NCI-H345 treated with DMSO at 0.1 percent for 48 hours (cell line): ENCODE data around the gene PRELID1.
"Not testable (repeated sequence)": the region's sequence is repeated elsewhere in the genome, so short reads cannot be mapped to it uniquely, and the experiment has no call there.

ENCODE experiments used
- DNase-seq: peaks from one replicate; lab custom pipeline; 2025; ENCODE audit not compliant: unreplicated experiment; lab: John Stamatoyannopoulos, UW

The PRELID1 gene

GRCh38 chr5:177303121-177303924 lies at the start of gene PRELID1, which contains the start of gene RAB24:
TSS of gene PRELID1 (plus strand) at chr5:177303799. CDS start at chr5:177303986, 187 bp downstream.
TSS of gene RAB24 (minus strand) at chr5:177303719. CDS start at chr5:177303288, 431 bp downstream.
- peak; percentile 73 for DNase-seq

- DNase-seq, result no peak
These were observed 47.3 kb upstream of the PRELID1 start for GRCh38 chr5:177256296-177256695.

DNA sequence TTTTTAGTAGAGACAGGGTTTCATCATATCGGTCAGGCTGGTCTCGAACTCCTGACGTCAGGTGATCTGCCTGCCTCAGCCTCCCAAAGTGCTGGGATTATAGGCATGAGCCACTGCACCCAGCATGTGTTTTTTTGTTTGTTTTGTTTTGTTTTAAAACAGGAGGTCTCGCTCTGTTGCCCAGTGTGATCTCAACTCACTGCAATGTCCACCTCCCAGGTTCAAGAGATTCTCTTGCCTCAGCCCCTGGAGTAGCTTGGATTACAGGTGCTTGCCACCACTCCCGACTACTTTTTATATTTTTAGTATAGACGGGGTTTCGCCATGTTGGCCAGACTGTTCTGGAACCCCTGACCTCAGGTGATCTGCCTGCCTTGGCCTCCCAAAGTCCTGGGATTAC lies 44.9 kb upstream of the PRELID1 start:
- not testable (repeated sequence) for DNase-seq

GRCh38 chr5:177260961-177261360 lies 42.6 kb upstream of the PRELID1 start:
- no peak for DNase-seq

DNA sequence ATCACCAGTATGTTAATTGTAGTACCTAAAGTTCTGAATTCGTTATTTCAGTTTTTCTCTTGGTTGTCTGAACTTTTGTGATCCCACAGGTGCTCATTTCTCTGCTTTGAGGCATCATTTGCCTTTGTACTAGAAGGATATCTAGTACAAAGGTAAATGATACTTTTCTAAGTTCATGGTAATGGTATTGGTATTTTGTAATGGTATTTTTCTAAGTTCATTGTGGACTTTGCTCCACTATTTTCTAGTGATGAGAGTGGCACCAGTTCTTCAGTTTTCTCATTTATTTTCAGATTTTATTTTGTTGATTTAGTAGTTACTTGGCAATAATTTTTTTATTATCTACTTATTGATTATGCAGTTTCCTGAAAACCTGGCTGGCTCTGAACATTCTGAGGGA lies 42.1 kb upstream of the PRELID1 start:
- no peak for DNase-seq

DNA sequence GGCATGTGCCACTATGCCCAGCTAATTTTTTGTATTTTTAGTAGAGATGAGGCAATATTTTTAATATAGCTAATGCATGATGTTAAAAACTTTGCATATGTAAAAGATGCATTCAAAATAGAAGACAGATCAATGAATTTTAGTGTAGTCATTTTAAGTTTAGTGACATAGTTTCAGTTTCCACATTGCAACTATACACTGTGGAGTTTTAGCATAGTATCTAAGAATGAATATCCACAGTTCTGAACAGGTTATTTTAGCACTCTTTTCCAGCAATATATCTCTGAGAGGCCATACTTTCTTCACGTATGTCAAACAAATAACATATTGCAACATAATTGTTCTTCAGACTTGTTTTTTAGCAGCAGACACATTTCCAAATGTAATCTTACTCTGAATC lies 39.4 kb upstream of the PRELID1 start:
- DNase-seq, result no peak

- no peak for DNase-seq
These were observed 38.2 kb upstream of the PRELID1 start for GRCh38 chr5:177265395-177265794.

DNA sequence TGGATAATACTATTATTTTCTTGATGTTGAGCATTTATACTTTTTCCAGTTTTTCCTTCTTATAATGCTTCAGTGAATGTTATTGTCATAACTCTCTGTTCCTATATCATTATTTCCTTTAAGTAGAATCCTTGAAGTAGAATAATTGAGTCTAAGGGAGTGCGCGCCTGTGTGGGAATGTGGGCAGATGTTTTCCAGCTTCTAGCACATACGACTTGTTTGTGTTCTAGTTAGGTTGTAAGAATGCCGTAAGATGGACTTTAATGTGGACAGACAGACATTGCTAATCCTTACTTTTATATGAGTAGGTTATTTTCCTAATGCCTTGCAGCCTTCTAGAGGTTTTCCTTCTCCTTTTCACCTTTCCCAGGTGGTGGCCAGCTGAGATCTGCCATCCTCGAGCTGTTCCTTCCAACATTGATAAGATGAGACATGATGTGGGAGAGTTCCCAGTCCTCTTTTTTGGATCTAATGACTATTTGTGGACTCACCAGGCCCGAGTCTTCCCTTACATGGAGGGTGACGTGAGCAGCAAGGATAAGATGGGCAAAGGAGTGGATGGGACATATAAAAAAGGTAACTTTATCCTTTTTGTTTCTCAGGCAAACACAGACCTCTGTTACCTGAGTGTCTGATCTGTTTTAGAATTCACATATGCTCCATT lies 34.2 kb upstream of the PRELID1 start:
- DNase-seq, result no peak

DNA sequence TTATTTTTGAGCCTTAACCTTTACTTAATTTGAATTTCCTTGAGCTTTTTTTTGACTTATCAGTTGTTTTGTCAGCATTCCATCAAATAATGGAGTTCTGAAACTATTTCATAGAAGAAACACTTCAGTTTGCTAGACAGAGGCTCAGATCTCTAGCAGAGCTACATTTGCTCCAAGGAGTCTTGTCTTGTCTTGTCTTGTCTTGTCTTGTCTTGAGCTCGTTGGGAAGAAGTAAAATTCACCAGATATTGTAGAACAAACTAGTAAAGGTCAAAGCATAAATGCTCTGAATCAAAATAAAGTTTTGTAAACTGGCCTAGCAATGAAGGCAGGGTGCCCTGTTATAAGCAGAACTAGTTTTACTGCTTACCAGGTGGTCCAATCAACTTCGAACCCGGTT lies 33.6 kb upstream of the PRELID1 start:
- no peak for DNase-seq

DNA sequence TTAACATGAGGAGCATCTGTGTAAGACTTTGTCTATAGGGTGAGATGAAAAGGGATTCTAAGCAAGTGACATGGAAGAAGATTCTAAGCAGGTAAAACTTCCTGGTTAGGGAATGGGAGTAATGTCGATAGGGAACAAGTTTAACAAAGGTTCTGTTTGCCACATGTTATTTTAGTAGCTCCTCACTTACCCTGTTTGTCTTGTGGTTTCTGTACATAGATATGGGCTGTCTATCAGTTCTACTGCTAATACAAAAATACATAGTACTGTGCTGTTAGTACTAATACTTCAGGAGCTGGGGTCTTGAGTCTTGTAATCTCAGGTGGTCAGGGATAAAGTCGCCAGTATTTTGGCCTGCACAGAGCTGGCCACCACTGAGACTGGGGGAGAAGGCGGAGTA lies 32.9 kb upstream of the PRELID1 start:
- no peak for DNase-seq

DNA sequence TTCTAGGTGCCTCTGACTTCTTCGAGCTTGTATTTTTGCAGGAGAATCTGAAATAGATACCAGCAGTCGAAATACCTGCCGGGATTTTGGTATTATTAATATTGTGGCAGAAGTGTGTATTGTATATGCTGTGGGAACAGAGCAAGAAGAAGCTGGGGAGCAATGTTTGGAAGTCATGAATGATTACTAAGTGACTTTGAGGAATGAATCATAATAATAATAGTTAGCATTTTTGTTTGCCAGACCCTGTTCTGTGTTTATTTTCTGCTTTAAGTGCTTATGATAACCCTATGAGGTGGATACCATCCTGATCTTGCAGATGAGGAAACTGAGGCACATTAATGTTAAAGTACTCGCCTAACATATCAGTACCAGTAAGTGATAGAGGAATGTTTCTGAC lies 32.5 kb upstream of the PRELID1 start:
- DNase-seq, result no peak

GRCh38 chr5:177275883-177276282 lies 27.7 kb upstream of the PRELID1 start:
- no peak for DNase-seq

GRCh38 chr5:177276886-177277285 lies 26.7 kb upstream of the PRELID1 start:
- no peak for DNase-seq

DNA sequence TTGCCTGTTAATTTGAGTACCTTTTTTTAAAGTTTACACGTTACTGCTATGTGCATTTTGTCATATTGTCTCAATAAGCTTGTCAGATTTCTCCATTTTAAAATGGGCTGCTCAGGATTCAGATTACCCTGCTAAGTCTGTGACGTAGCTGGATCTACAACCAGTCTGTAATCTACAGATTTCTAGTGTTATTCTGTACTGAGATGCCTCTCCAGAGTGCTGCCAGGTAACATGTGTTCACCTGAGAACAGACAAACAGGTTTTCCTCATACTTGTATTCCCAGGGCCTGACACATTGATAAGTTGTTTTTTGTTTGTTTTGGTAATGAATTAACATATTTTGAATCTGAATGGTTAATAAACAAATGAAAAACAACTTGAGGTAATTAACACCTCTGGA lies 15.4 kb upstream of the PRELID1 start:
- DNase-seq, result no peak

DNA sequence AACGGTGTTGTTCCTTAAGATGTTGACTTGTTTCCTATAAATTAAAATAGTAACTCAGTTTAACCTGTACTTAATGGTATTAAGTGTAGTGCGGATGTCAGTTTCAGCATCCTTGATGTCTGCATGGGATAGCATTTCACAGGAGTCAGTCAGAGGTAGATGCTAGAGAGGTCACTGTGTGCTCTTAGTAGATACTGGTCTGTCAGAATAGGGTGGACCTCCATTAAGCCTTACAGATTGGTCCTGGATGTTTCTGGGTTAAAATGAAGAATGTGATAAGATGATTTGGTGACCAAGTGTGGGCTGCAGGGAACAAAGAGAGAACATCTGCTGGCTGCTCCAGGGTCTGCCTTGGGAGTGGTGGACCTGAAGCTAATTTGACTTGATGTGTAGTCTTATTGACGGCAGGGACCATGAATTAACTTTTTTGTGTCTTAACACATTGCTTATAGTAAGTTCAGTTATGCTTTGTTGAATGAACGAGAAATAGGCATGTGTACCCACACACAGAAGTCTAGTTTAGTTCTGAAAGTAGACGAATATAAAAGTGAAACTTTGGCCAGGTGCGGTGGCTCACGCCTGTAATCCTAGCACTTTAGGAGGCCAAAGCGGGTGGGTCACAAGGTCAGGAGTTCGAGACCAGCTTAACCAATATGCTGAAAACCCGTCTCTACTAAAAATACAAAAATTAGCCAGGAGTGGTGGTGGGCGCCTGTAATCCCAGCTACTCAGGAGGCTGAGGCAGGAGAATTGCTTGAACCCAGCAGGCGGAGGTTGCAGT lies 12.6 kb upstream of the PRELID1 start:
- DNase-seq, result no peak

GRCh38 chr5:177291735-177292134 lies 11.9 kb upstream of the PRELID1 start:
- DNase-seq, result no peak

DNA sequence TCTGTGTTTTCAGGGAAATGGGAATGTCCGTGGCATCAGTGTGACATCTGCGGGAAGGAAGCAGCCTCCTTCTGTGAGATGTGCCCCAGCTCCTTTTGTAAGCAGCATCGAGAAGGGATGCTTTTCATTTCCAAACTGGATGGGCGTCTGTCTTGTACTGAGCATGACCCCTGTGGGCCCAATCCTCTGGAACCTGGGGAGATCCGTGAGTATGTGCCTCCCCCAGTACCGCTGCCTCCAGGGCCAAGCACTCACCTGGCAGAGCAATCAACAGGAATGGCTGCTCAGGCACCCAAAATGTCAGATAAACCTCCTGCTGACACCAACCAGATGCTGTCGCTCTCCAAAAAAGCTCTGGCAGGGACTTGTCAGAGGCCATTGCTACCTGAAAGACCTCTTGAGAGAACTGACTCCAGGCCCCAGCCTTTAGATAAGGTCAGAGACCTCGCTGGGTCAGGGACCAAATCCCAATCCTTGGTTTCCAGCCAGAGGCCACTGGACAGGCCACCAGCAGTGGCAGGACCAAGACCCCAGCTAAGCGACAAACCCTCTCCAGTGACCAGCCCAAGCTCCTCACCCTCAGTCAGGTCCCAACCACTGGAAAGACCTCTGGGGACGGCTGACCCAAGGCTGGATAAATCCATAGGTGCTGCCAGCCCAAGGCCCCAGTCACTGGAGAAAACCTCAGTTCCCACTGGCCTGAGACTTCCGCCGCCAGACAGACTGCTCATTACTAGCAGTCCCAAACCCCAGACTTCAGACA lies 9.6 kb upstream of the PRELID1 start:
- DNase-seq, result no peak

GRCh38 chr5:177294632-177295031 lies 9.0 kb upstream of the PRELID1 start:
- no peak for DNase-seq

- no peak for DNase-seq
These were observed 7.7 kb upstream of the PRELID1 start for GRCh38 chr5:177295924-177296323.

DNA sequence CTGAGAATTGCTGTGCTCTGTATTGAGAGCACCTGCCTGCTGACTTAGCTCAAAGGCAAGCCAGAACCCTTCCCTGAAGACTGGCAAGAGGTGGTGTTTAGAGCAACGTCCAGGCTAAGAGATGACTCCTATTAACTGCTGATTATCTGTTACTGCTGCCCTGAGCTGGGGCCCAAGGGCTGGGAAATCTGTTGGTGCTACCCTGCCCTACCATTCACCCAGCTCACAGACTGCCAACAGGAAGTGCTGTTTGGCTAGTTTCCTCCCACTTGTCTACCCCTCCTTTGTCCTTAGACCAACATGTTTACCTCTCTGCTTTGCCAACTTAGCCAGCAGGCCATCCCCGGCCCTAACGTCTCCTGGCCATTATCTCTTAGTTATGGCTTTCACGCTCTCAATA lies 7.0 kb upstream of the PRELID1 start:
- DNase-seq, result no peak

GRCh38 chr5:177297922-177298321 lies 5.7 kb upstream of the PRELID1 start:
- no peak for DNase-seq
